Stomach (tissue), 9 donors: ENCODE measurements around the gene AXIN2. TPM values are rescaled to one million over a fixed set of nuclear protein-coding genes. Genes with fewer than 3 reads are reported as not detected.

Experiments used
- DNase-seq, 2 donors: peaks; one replicate each; pipeline versions ENCODE4 v3.0.0 to v3.0.0-alpha.2; 2013 to 2019
- H3K27ac ChIP-seq, 5 donors: fragments of 200-600 bp in 4 of 5; sonication (generic) in 4 of 5; one replicate each; pipeline ENCODE4 v1.5.1; 2013 to 2019; ENCODE audit warnings: mild to moderate bottlenecking in 1 of 5, moderate library complexity in 1 of 5
- H3K27me3 ChIP-seq, 3 donors: fragments of 200-600 bp; sonication (generic); one replicate each; pipeline ENCODE4 v1.5.1; 2017 to 2019; ENCODE audit warnings: mixed run types in 1 of 3
- H3K36me3 ChIP-seq, 4 donors: fragments of 200-600 bp; sonication (generic); 1 replicate in 3 of 4; 2 replicates in 1 of 4; pipeline ENCODE4 v1.5.1; 2016 to 2019
- H3K4me1 ChIP-seq, 4 donors: fragments of 200-600 bp; sonication (generic); one replicate each; pipeline ENCODE4 v1.5.1; 2016 to 2019
- H3K4me3 ChIP-seq, 4 donors: fragments of 200-600 bp; sonication (generic) in 3 of 4; one replicate each; pipeline ENCODE4 v1.5.1; 2016 to 2019; ENCODE audit warnings: mild to moderate bottlenecking in 1 of 4
- H3K9me3 ChIP-seq, 4 donors: fragments of 200-600 bp; sonication (generic); one replicate each; pipeline ENCODE4 v1.5.1; 2016 to 2019
- EP300 ChIP-seq: sonication (generic); formaldehyde crosslinking; IDR thresholded peaks from one replicate; pipeline ENCODE4 v1.6.1; 2017; ENCODE audit warnings: antibody characterized with exemption
- POLR2A ChIP-seq, 4 donors: fragments of 450-650 bp; IDR thresholded peaks; one replicate each; pipeline ENCODE4 v1.6.1; 2016; ENCODE audit warnings: antibody characterized with exemption in 4 of 4, control low read depth in 2 of 4, mild to moderate bottlenecking in 1 of 4, moderate library complexity in 1 of 4
- POLR2AphosphoS5 ChIP-seq, 3 donors: sonication (generic); formaldehyde crosslinking; IDR thresholded peaks; one replicate each; pipeline ENCODE4 v1.6.1; 2016; ENCODE audit warnings: antibody characterized with exemption in 3 of 3
- WGBS, 5 donors: extraction: QIAGEN DNeasy Blood & Tissue Kit in 3 of 5; methylation state at CpG; one replicate each; pipeline versions ENCODE4 v1.1.5 to v1.1.7; 2013 to 2018; 5-methylcytosine and 5-hydroxymethylcytosine counted together
- intact Hi-C: fragments of 100-400 bp; cut with DNase I; formaldehyde crosslinking; loops from one replicate; pipeline ENCODE4 v1.15.1; 2023; ENCODE audit warnings: low total_unique reads
- polyA plus RNA-seq, 3 donors: library from polyadenylated mRNA; stranded (reverse); fragments of 200-250 nt; gene quantifications; one replicate each; pipeline ENCODE4 v1.2.3, GENCODE V29; 2013
- total RNA-seq, 5 donors: library from RNA; depleted of rRNA; stranded (reverse); fragments of >200 nt; gene quantifications; one replicate each; pipeline versions ENCODE4 v1.1.0 to v1.2.3, GENCODE V29; 2014 to 2016
- TF ChIP-seq, protein P1 (sequence below), 7 experiments: fragments of 450-650 bp in 4 of 7; fragments of 200-600 bp in 3 of 7; sonication (generic) in 3 of 7; IDR thresholded peaks; one replicate each; pipeline ENCODE4 v1.5.1; 2016 to 2019; ENCODE audit warnings: antibody characterized with exemption in 7 of 7, control low read depth in 2 of 7, mild to moderate bottlenecking in 1 of 7
- donor health status: healthy with polysubstance abuse.
- donor health status: Bipolar disorder and iron deficiency.
- donor health status: healthy.

The AXIN2 gene
- total and polyA plus RNA-seq, 8 donors: 2.7 to 46.9 (median 12.0) TPM

DNA sequence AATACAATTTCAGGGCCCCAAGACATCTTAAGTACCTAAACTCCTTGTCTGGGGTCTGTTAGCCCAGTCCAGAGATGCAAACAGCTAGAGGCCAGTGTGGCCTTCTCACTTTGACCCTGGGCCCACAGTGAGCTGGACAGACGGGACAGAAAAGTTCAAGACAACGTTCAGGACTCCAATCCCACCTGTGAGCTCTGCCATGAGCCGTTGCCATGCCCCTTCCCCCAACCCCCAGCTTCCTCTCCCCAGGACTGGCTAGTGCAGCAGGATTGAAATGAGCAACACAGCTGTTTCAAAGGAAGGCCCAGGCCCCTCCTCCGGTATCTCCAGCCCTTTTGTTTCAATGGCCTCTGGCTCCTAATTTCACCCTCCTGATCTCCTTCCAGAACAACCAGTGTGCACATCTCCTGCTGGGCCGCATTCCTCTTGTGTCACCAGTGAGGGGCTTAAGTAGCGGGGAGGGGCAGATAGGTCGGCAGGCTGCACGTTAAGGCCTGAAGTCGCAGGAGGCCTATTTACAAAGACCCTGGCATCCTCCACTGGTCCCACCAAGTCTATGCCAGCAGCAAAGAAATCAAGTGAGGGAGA, 11.3 kb downstream of the AXIN2 start:
- Histone ChIP-seq H3K36me3 (peaks cover 6 to 23% (median 19%) of the 10 kb centered on the region in 4 donors), H3K9me3 (no peaks in the 10 kb centered on the region), H3K4me3 (no peak overlapping the region), H3K27ac (no peak overlapping the region), H3K4me1 (peaks cover 0 to 47% (median 43%) of the 10 kb centered on the region in 4 donors), H3K27me3 (no peaks in the 10 kb centered on the region)
- WGBS, 5 donors: 59 to 67% (median 64%) methylated on average over 9 of the region's 9 CpGs
- DNase-seq: no peak
- intact Hi-C loops: loop anchor here (10.0 kb wide), 1 partner anchor 245 kb away; no protein-coding TSS in a partner anchor
- TF ChIP-seq, protein P1, sequence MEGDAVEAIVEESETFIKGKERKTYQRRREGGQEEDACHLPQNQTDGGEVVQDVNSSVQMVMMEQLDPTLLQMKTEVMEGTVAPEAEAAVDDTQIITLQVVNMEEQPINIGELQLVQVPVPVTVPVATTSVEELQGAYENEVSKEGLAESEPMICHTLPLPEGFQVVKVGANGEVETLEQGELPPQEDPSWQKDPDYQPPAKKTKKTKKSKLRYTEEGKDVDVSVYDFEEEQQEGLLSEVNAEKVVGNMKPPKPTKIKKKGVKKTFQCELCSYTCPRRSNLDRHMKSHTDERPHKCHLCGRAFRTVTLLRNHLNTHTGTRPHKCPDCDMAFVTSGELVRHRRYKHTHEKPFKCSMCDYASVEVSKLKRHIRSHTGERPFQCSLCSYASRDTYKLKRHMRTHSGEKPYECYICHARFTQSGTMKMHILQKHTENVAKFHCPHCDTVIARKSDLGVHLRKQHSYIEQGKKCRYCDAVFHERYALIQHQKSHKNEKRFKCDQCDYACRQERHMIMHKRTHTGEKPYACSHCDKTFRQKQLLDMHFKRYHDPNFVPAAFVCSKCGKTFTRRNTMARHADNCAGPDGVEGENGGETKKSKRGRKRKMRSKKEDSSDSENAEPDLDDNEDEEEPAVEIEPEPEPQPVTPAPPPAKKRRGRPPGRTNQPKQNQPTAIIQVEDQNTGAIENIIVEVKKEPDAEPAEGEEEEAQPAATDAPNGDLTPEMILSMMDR (IDR thresholded peaks at IDR 0.05): no peak

DNA sequence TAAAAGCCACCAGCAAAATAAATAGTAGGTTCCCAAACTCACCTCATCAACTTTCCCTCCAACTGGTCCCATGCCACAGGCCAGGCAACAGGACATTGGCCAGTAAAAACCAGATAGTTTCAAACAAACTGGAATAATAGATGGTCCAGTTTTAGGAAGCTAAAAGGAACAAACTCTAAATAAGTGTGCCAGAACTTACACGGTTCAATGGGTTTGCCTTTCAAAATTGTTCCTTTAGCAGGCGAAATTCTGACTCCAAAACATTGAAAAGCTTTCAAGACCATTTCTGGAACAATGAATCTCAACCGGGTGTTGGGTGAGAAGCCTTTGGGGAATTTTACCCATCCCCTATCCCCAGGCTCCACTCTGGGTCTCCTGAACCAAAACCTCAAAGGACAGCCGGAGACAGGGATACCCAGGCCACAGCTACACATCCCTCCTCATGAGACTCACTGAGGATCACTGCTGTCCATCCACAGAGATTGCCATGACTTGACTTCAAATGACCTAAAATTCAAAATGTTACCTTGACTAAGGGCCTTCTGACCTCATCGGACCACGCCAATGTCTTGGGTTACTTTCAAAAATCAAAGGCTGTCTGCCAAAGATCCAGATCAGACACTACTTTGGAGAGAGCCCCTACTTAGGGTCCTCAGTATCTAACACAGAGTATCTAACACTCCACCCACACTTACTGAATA, 13.0 kb downstream of the AXIN2 start:
- intact Hi-C loops: no loop called here
- WGBS, 5 donors: 89 to 96% (median 92%) methylated on average over 6 of the region's 6 CpGs
- peak overlapping the region in 1 of 5 donors; percentile 29 for H3K27ac ChIP-seq
- TF ChIP-seq EP300 (no peak), POLR2A (IDR thresholded peaks at IDR 0.05) (no peak), POLR2AphosphoS5 (IDR thresholded peaks at IDR 0.05) (no peak)
- TF ChIP-seq, protein P1 (IDR thresholded peaks at IDR 0.05): no peak
- no peak overlapping the region for H3K4me3 ChIP-seq
- peaks cover 6 to 23% (median 19%) of the 10 kb centered on the region in 4 donors for H3K36me3 ChIP-seq
- H3K9me3 ChIP-seq: no peaks in the 10 kb centered on the region
- DNase-seq: no peak
- peaks cover 1 to 64% (median 46%) of the 10 kb centered on the region in 4 donors for H3K4me1 ChIP-seq
- H3K27me3 ChIP-seq: no peaks in the 10 kb centered on the region

DNA sequence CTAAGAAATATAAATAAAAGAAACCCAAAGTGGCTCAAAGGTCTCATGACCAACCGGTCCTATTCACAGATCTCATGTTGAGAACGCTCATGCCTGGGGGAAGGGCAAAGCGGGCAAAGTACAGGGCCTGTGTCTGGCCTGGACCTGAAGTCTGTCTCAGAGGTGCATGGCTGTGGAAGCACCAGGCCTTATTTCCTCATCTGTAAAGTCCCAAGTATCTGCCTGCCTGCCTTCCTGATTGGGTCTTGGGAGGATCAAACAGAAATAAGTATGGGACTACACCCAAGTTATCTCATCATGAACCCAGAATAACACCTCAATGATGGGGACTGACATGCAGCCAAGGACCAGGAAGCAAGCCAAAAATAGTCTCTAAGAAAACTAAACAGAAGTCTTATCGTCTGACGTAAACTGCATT, 14.2 kb downstream of the AXIN2 start:
- peaks cover 6 to 23% (median 19%) of the 10 kb centered on the region in 4 donors for H3K36me3 ChIP-seq
- DNase-seq: peak; percentile 73 to 86
- intact Hi-C loops: no loop called here
- H3K4me3 ChIP-seq: no peak overlapping the region
- WGBS, 5 donors: 12 to 37% (median 31%) methylated on average over 5 of the region's 5 CpGs
- peaks cover 11 to 75% (median 52%) of the 10 kb centered on the region in 4 donors for H3K4me1 ChIP-seq
- no peaks in the 10 kb centered on the region for H3K9me3 ChIP-seq
- H3K27ac ChIP-seq: peak overlapping the region in 4 of 5 donors; percentile 70 to 79 (median 72)
- TF ChIP-seq, protein P1 (IDR thresholded peaks at IDR 0.05): no peak
- TF ChIP-seq EP300 (no peak), POLR2AphosphoS5 (IDR thresholded peaks at IDR 0.05) (peak; percentile 6 to 69 (median 52)), POLR2A (IDR thresholded peaks at IDR 0.05) (no peak)
- H3K27me3 ChIP-seq: no peaks in the 10 kb centered on the region

DNA sequence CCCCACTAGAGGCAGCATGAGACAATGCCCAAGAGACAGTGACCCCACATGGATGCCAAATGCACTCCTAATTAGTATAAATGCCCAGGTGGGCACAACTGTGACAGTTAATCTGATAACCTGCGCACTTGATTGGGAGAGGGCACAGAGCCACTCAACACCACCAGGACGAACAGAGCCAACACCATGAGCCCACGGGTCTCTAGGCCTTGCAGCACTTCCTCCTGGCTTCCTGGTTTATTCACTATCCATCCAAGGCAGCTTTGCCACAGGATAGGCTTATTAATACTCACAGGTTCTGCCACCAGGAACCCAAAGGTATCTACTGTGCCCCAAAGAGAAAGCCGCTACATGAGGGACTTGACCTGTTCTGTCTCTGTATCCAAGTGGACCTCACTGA, 14.9 kb downstream of the AXIN2 start:
- DNase-seq: no peak
- H3K4me3 ChIP-seq: no peak overlapping the region
- peak overlapping the region in 4 of 5 donors; percentile 70 to 79 (median 72) for H3K27ac ChIP-seq
- H3K4me1 ChIP-seq: peaks cover 11 to 76% (median 47%) of the 10 kb centered on the region in 4 donors
- TF ChIP-seq POLR2AphosphoS5 (IDR thresholded peaks at IDR 0.05) (no peak), POLR2A (IDR thresholded peaks at IDR 0.05) (no peak), EP300 (no peak)
- TF ChIP-seq, protein P1 (IDR thresholded peaks at IDR 0.05): no peak
- 62 to 77% (median 73%) methylated on average over 4 of the region's 4 CpGs for WGBS, 5 donors
- H3K36me3 ChIP-seq: peaks cover 6 to 23% (median 19%) of the 10 kb centered on the region in 4 donors
- H3K27me3 ChIP-seq: no peaks in the 10 kb centered on the region
- intact Hi-C loops: no loop called here
- no peaks in the 10 kb centered on the region for H3K9me3 ChIP-seq
